ENCODE results near the gene PNPLA1. TPM values are rescaled to one million over a fixed set of nuclear protein-coding genes. Genes with fewer than 3 reads are reported as not detected.

The PNPLA1 gene
- total RNA-seq, 1 experiment from 2014 or later, result not detected

- no peak for TF ChIP-seq E2F5 (CRISPR knock-in tag; IDR thresholded peaks at IDR 0.05)
- TF ChIP-seq ZNF232 (CRISPR knock-in tag; IDR thresholded peaks at IDR 0.05), result no peak
- no peak for TF ChIP-seq USF2 (CRISPR knock-in tag; IDR thresholded peaks at IDR 0.05)
Observed at GRCh38 chr6:36221674-36222073, 48.2 kb upstream of the PNPLA1 start (continued).

GRCh38 chr6:36222924-36223323, 46.9 kb upstream of the PNPLA1 start:
- Mint-ChIP-seq H3K27me3 (ENCODE audit: low read depth) (no peaks in the 10 kb centered on the region), H3K4me3 (no peak overlapping the region), H3K9me3 (no peaks in the 10 kb centered on the region), H3K36me3 (peaks cover 44% of the 10 kb centered on the region), H3K27ac (no peak overlapping the region), H3K4me1 (no peaks in the 10 kb centered on the region)
- ChIA-PET POLR2A (no interaction called here), CTCF (interaction anchor here (1.2 kb wide), 1 partner anchor 84 kb away, joined by 5 read pairs; no protein-coding TSS in a partner anchor)
- no peak for ATAC-seq
- TF ChIP-seq SOX15 (CRISPR knock-in tag; IDR thresholded peaks at IDR 0.05) (no peak), GTF2I (CRISPR knock-in tag; conservative IDR thresholded peaks at IDR 0.05) (no peak), NFE2L1 (CRISPR knock-in tag; IDR thresholded peaks at IDR 0.05) (no peak), ZNF317 (CRISPR knock-in tag; IDR thresholded peaks at IDR 0.05; ENCODE audit: borderline replicate concordance, low read depth) (no peak), E2F4 (CRISPR knock-in tag; IDR thresholded peaks at IDR 0.05; ENCODE audit: borderline replicate concordance, low read depth) (no peak), ZNF425 (CRISPR knock-in tag; conservative IDR thresholded peaks at IDR 0.05) (no peak), ATF2 (CRISPR knock-in tag; IDR thresholded peaks at IDR 0.05; ENCODE audit: borderline replicate concordance, low read depth) (no peak), FOXK1 (CRISPR knock-in tag; IDR thresholded peaks at IDR 0.05) (no peak), ZNF219 (CRISPR knock-in tag; IDR thresholded peaks at IDR 0.05; ENCODE audit: borderline replicate concordance) (no peak), USF2 (CRISPR knock-in tag; IDR thresholded peaks at IDR 0.05) (no peak), IRF1 (CRISPR knock-in tag; IDR thresholded peaks at IDR 0.05) (no peak)
- DNase-seq (ENCODE audit: low spot score), result no peak

- ChIA-PET POLR2A (no interaction called here), CTCF (interaction anchor here (1.2 kb wide), 1 partner anchor 79 kb away, joined by 4 read pairs; no protein-coding TSS in a partner anchor)
- Mint-ChIP-seq H3K9me3 (no peaks in the 10 kb centered on the region), H3K27ac (no peak overlapping the region), H3K27me3 (ENCODE audit: low read depth) (no peaks in the 10 kb centered on the region), H3K4me3 (no peak overlapping the region), H3K36me3 (peaks cover 40% of the 10 kb centered on the region), H3K4me1 (no peaks in the 10 kb centered on the region)
- ATAC-seq (no peak), DNase-seq (ENCODE audit: low spot score) (no peak)
- TF ChIP-seq MLX (CRISPR knock-in tag; IDR thresholded peaks at IDR 0.05) (no peak), AFF4 (CRISPR knock-in tag; IDR thresholded peaks at IDR 0.05; ENCODE audit: borderline replicate concordance) (no peak), TCF7 (CRISPR knock-in tag; IDR thresholded peaks at IDR 0.05; ENCODE audit: low read depth) (no peak), IRF1 (CRISPR knock-in tag; IDR thresholded peaks at IDR 0.05) (no peak), ZNF317 (CRISPR knock-in tag; IDR thresholded peaks at IDR 0.05; ENCODE audit: borderline replicate concordance, low read depth) (no peak)
Observed at GRCh38 chr6:36223706-36224105, 46.2 kb upstream of the PNPLA1 start.

Measured in WTC11 (cell line).